RWPE1 (cell line): Measurements from ENCODE around the gene TACC2.
"Not testable (repeated sequence)": the region's sequence is repeated elsewhere in the genome, so short reads cannot be mapped to it uniquely, and the experiment has no call there.

ENCODE experiments used
- CTCF ChIA-PET: fragments of 350-600 bp; sonication (Branson Sonifier 250); formaldehyde crosslinking; extraction: SDS; loops from one replicate; lab custom pipeline; 2021; lab: Yijun Ruan, JAX
- POLR2A ChIA-PET: fragments of 400-600 bp; formaldehyde crosslinking; extraction: SDS; loops from one replicate; lab custom pipeline; 2020; ENCODE audit warnings: antibody characterized with exemption; ENCODE audit not compliant: low non-redundant PET; lab: Yijun Ruan, JAX
- DNase-seq: peaks from one replicate; pipeline ENCODE4 v3.0.0; 2012; ENCODE audit warnings: low spot score
- H3K27ac ChIP-seq: fragments of 450-650 bp; 2 replicates; pipeline ENCODE4 v1.5.1; 2017
- CTCF ChIP-seq: fragments of 450-650 bp; conservative IDR thresholded peaks from 2 replicates; pipeline ENCODE4 v1.5.1; 2017; ENCODE audit warnings: low read depth, mild to moderate bottlenecking

Gene TACC2

GRCh38 chr10:121965996-121966395 is 23.0 kb upstream of the TACC2 start:
- ChIA-PET POLR2A (no interaction called here), CTCF (interaction anchor here (0.7 to 1.2 kb wide), 2 partner anchors 10 to 406 kb away, joined by 3 to 4 read pairs; no protein-coding TSS in a partner anchor)
- H3K27ac ChIP-seq: no peak overlapping the region
- TF ChIP-seq CTCF: no peak
- DNase-seq: no peak

GRCh38 chr10:121969086-121969485 is 19.9 kb upstream of the TACC2 start:
- DNase-seq, POLR2A ChIA-PET, H3K27ac ChIP-seq: not testable (repeated sequence)
- CTCF ChIA-PET: interaction anchor here (1.2 kb wide), 1 partner anchor 83 kb away, joined by 5 read pairs; no protein-coding TSS in a partner anchor

- no peak for TF ChIP-seq CTCF
- POLR2A ChIA-PET: interaction anchor here (0.6 to 1.7 kb wide), 5 partner anchors 40 to 128 kb away, joined by 3 to 5 read pairs (median 4); partner anchors contain the start of gene ATE1
- DNase-seq: no peak
- H3K27ac ChIP-seq: peak overlapping the region; percentile 96
- CTCF ChIA-PET: interaction anchor here (0.6 to 2.0 kb wide), 4 partner anchors 70 to 139 kb away, joined by 3 to 8 read pairs (median 3); no protein-coding TSS in a partner anchor
Observed at GRCh38 chr10:121974019-121974534, 14.9 kb upstream of the TACC2 start.

GRCh38 chr10:121974535-121975294 is 14.2 kb upstream of the TACC2 start, which contains the start of gene NSMCE4A:
NSMCE4A (minus strand) TSS chr10:121975217; CDS start chr10:121975165, 52 bp downstream.
- CTCF ChIA-PET: interaction anchor here (0.6 to 2.0 kb wide), 13 partner anchors 8 to 224 kb away, joined by 3 to 10 read pairs (median 4); no protein-coding TSS in a partner anchor

GRCh38 chr10:121975295-121976086 is 13.5 kb upstream of the TACC2 start:
- ChIA-PET POLR2A (interaction anchor here (1.0 to 1.7 kb wide), 2 partner anchors 48 to 126 kb away, joined by 3 to 4 read pairs; partner anchors contain the start of gene ATE1), CTCF (interaction anchor here (0.6 to 1.7 kb wide), 16 partner anchors 9 to 984 kb away, joined by 3 to 10 read pairs (median 4); no protein-coding TSS in a partner anchor)
- TF ChIP-seq CTCF: peak; percentile 92
- no peak for DNase-seq
- H3K27ac ChIP-seq: peak overlapping the region; percentile 96

More at GRCh38 chr10:121974535-121975294, 14.2 kb upstream of the TACC2 start, which contains the start of gene NSMCE4A:
- H3K27ac ChIP-seq: peak within 1 kb of the TSS; percentile 96
- no peak for TF ChIP-seq CTCF
- POLR2A ChIA-PET: interaction anchor here (0.6 to 1.7 kb wide), 4 partner anchors 39 to 127 kb away, joined by 3 to 5 read pairs (median 4); partner anchors contain the start of gene ATE1
- DNase-seq: peak; percentile 88

GRCh38 chr10:121976607-121977006 is 12.4 kb upstream of the TACC2 start:
- DNase-seq: no peak
- no peak overlapping the region for H3K27ac ChIP-seq
- no peak for TF ChIP-seq CTCF
- POLR2A ChIA-PET: no interaction called here
- CTCF ChIA-PET: interaction anchor here (1.2 to 1.4 kb wide), 2 partner anchors 136 to 165 kb away, joined by 3 to 4 read pairs; no protein-coding TSS in a partner anchor
